HAP-1 (cell line): ENCODE results near the gene RBM23.

Experiments used
- DNase-seq, 2 experiments: peaks; one replicate each; pipeline ENCODE4 v3.0.0-alpha.2; 2016 to 2020; ENCODE audit warnings: low spot score in 2 of 2
- H3K27me3 ChIP-seq: fragments of 250-450 bp; sonication (Bioruptor Pico); 2 replicates; pipeline ENCODE4 v1.5.1; 2020; ENCODE audit warnings: low read depth, mild to moderate bottlenecking, moderate library complexity
- H3K36me3 ChIP-seq: fragments of 250-450 bp; sonication (Bioruptor Pico); replicated peaks from 2 replicates; pipeline ENCODE4 v1.5.1; 2020; ENCODE audit warnings: mild to moderate bottlenecking
- H3K4me1 ChIP-seq: fragments of 250-450 bp; sonication (Bioruptor Pico); 2 replicates; pipeline ENCODE4 v1.5.1; 2020; ENCODE audit warnings: mild to moderate bottlenecking
- H3K4me3 ChIP-seq: fragments of 250-450 bp; sonication (Bioruptor Pico); 2 replicates; pipeline ENCODE4 v1.5.1; 2020; ENCODE audit warnings: mild to moderate bottlenecking, moderate library complexity
- H3K9me3 ChIP-seq: fragments of 250-450 bp; sonication (Bioruptor Pico); 2 replicates; pipeline ENCODE4 v1.5.1; 2020; ENCODE audit warnings: mild to moderate bottlenecking, moderate library complexity
- in situ Hi-C: fragments of 300-500 bp; cut with MboI; formaldehyde crosslinking; loops from 3 replicates; pipeline ENCODE4 v1.14.3; 2020; ENCODE audit warnings: low sequenced_read_pairs, inconsistent platforms, mixed read lengths

RBM23 gene

DNA sequence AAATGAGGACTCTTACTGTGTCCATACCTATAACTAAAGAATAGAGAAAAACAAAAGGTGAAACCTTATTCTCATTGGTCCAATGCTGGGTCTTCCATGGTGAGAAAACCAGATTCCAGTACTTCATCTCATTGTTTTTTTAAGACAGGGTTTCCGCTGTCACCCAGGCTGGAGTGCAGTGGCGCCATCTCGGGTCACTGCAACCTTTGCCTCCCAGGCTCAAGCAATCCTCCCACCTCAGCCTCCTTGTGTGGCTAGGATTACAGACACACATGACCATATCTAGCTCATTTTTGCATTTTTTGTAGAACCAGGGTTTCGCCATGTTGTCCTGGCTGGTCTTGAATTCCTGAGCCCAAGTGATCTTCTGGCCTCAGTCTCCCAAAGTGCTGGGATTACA is 13.3 kb downstream of the RBM23 start:
- no peaks in the 10 kb centered on the region for H3K9me3 ChIP-seq
- no peaks in the 10 kb centered on the region for H3K27me3 ChIP-seq
- in situ Hi-C loops, result no loop called here
- H3K4me3 ChIP-seq, result no peak overlapping the region
- peaks cover 91% of the 10 kb centered on the region for H3K36me3 ChIP-seq
- no peaks in the 10 kb centered on the region for H3K4me1 ChIP-seq
- DNase-seq, result no peak

DNA sequence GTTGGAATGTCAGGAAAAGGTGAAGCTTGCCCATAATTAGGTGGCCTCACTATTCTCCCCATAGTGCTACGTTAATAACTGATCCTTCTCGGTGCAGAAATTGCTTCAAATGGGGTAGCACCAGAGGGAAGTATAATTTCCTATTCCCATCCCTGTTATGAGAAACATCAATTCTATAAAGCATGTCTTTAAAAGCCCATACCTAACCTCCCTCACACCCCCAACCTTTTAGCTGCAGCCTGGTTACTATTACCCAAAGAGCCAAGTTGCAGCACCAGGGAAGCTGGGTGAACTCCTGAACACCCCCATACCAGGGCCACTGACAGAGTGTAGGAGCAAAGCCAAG is 15.2 kb downstream of the RBM23 start:
- H3K27me3 ChIP-seq, result no peaks in the 10 kb centered on the region
- in situ Hi-C loops, result no loop called here
- H3K9me3 ChIP-seq, result no peaks in the 10 kb centered on the region
- peaks cover 16% of the 10 kb centered on the region for H3K4me1 ChIP-seq
- H3K4me3 ChIP-seq, result no peak overlapping the region
- no peak for DNase-seq
- H3K36me3 ChIP-seq, result peaks cover 85% of the 10 kb centered on the region

DNA sequence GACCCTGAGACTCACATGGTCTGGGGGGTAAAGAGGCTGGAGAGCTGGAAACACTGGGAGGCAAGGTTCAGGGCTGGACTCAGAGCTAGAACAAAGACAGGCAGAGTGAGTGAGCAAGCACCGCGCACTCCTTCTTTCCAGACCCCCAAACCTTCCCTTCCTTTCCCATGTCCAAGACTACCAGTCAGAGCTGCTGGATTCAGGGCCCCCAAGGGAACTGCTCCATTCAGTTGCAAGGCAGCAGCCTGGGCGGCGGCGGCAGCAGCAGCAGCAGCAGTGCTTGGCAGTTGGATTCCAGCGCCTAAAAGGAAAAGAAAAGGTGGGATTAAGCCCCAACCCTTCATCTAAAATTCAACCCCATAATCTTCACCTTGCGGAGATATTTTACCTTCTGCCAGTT is 17.1 kb downstream of the RBM23 start:
- DNase-seq, result no peak
- Histone ChIP-seq H3K36me3 (peaks cover 69% of the 10 kb centered on the region), H3K27me3 (no peaks in the 10 kb centered on the region), H3K4me1 (peaks cover 16% of the 10 kb centered on the region), H3K4me3 (no peak overlapping the region), H3K9me3 (no peaks in the 10 kb centered on the region)
- in situ Hi-C loops, result no loop called here

DNA sequence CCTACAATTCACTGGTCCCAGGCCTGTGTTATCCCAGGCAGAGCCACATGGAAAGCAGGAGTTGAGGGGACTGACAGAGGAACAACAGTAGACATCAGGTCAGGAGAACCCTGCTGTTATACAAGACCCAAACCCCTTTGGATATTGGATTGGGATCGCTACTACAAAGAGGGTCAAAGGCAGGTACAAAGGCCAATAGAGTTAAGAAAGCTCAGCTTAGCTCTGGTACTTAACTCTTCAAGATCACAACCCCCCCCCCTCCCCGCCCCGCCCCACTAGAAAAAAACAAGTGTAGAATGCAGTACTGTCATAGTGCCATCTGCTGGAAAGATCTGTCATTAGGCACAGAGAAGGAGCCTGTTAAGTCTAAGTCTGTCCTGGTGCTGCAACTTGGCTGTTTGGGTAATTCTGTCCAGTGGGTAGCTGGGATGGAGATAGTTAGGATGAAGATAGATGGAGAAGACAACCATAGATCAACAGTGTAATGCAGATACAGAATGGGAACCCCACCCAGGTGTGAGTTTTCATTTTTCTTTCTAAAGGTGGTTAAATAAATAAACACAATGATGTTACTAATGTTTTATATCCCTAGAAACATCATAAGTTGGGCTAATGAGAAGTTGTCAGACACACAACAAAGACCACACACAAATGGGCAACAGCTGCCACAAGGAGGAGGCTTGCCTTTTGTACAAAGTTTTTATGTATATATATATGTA is 18.7 kb downstream of the RBM23 start:
- no peak overlapping the region for H3K4me3 ChIP-seq
- H3K27me3 ChIP-seq, result no peaks in the 10 kb centered on the region
- in situ Hi-C loops, result no loop called here
- H3K4me1 ChIP-seq, result peaks cover 16% of the 10 kb centered on the region
- no peaks in the 10 kb centered on the region for H3K9me3 ChIP-seq
- DNase-seq, result peak; percentile 55 to 69
- H3K36me3 ChIP-seq, result peaks cover 53% of the 10 kb centered on the region

- H3K4me3 ChIP-seq, result no peak overlapping the region
- DNase-seq, result no peak
- in situ Hi-C loops, result no loop called here
- H3K9me3 ChIP-seq, result no peaks in the 10 kb centered on the region
- H3K36me3 ChIP-seq, result peaks cover 37% of the 10 kb centered on the region
- H3K27me3 ChIP-seq, result no peaks in the 10 kb centered on the region
- H3K4me1 ChIP-seq, result peaks cover 16% of the 10 kb centered on the region
Observed at GRCh38 chr14:22898302-22899090, 20.5 kb downstream of the RBM23 start.

- Histone ChIP-seq H3K9me3 (no peaks in the 10 kb centered on the region), H3K4me1 (peaks cover 16% of the 10 kb centered on the region), H3K36me3 (peaks cover 28% of the 10 kb centered on the region), H3K4me3 (no peak overlapping the region), H3K27me3 (no peaks in the 10 kb centered on the region)
- in situ Hi-C loops, result no loop called here
- DNase-seq, result no peak
Observed at GRCh38 chr14:22897357-22897756, 21.6 kb downstream of the RBM23 start.

GRCh38 chr14:22896760-22897159 is 22.2 kb downstream of the RBM23 start:
- Histone ChIP-seq H3K4me1 (peaks cover 16% of the 10 kb centered on the region), H3K9me3 (no peaks in the 10 kb centered on the region), H3K36me3 (peaks cover 22% of the 10 kb centered on the region), H3K4me3 (no peak overlapping the region), H3K27me3 (no peaks in the 10 kb centered on the region)
- in situ Hi-C loops, result no loop called here
- no peak for DNase-seq

DNA sequence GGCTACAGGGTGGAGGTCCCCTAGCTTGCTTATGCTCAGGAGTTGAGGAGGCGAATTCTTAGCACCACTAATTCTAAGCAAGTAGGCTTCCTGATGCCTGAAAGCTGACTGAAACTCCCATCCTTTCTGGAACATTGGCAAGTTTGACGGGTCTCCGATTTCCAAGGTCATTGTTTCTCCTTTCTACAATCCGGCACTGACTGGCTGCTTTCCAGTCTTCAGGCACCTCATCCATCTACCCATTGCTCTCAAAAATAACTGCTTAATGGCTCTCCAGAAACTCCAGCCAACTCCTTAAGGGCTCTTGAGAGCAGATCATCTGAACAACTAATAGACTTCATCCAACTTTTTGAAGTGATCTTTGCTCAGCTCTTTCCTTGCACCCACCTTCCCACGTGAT is 22.6 kb downstream of the RBM23 start:
- in situ Hi-C loops, result no loop called here
- no peak for DNase-seq
- Histone ChIP-seq H3K4me3 (no peak overlapping the region), H3K27me3 (no peaks in the 10 kb centered on the region), H3K9me3 (no peaks in the 10 kb centered on the region), H3K36me3 (peaks cover 18% of the 10 kb centered on the region), H3K4me1 (peaks cover 16% of the 10 kb centered on the region)

GRCh38 chr14:22895402-22895801 is 23.5 kb downstream of the RBM23 start:
- H3K36me3 ChIP-seq, result peaks cover 9% of the 10 kb centered on the region; the same call in 1 of the 2 replicates
- H3K4me3 ChIP-seq, result no peak overlapping the region
- no peaks in the 10 kb centered on the region for H3K9me3 ChIP-seq
- DNase-seq, result no peak
- in situ Hi-C loops, result no loop called here
- H3K27me3 ChIP-seq, result no peaks in the 10 kb centered on the region
- peaks cover 14% of the 10 kb centered on the region for H3K4me1 ChIP-seq

- no peak overlapping the region for H3K4me3 ChIP-seq
- no peaks in the 10 kb centered on the region for H3K27me3 ChIP-seq
- no peaks in the 10 kb centered on the region for H3K4me1 ChIP-seq
- peaks cover 3% of the 10 kb centered on the region; the same call in 1 of the 2 replicates for H3K36me3 ChIP-seq
- H3K9me3 ChIP-seq, result no peaks in the 10 kb centered on the region
- in situ Hi-C loops, result no loop called here
- DNase-seq, result no peak
Observed at GRCh38 chr14:22893706-22894105, 25.2 kb downstream of the RBM23 start.

DNA sequence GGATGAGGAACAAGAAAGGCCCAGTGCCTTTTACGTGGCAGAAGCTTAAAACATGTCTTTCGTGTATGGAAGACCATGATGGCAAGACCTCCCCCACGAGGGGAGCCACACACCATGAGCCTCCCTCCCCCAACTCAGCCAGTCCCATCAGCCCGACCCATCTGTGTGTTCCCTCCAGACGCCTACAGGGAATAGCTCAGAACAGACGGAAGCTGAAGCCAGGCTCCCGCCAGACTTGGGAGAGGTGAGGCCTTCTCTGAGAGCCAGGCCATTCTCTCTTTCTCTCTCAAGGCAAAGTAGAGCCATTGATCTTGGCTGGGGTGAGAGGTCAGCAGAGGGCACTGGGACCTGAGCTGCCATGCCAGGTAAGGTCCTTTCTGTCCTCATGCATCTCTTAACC is 26.5 kb downstream of the RBM23 start:
- in situ Hi-C loops, result no loop called here
- H3K36me3 ChIP-seq, result no peaks in the 10 kb centered on the region
- H3K4me1 ChIP-seq, result no peaks in the 10 kb centered on the region
- DNase-seq, result no peak
- no peaks in the 10 kb centered on the region for H3K27me3 ChIP-seq
- H3K9me3 ChIP-seq, result no peaks in the 10 kb centered on the region
- H3K4me3 ChIP-seq, result no peak overlapping the region

- no peak for DNase-seq
- H3K4me1 ChIP-seq, result no peaks in the 10 kb centered on the region
- in situ Hi-C loops, result no loop called here
Observed at GRCh38 chr14:22890416-22890815, 28.5 kb downstream of the RBM23 start.

DNA sequence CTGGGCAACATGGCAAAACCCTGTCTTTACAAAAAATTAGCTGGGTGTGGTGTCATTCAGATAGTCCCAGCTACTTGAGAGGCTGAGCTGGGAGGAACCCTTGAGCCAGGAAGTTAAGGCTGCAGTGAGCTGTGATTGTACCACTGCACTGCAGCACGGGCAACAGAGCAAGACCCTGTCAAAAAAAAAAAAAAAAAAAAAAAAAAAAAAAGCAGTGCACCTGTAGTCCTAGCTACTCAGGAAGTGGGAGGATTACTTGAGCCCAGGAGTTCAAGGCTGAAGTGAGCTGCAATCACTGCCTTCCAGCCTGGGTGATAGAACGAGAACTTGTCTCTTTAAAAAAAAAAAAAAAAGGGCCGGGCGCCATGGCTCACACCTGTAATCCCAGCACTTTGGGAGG is 30.3 kb downstream of the RBM23 start:
- no peaks in the 10 kb centered on the region for H3K27me3 ChIP-seq
- no peaks in the 10 kb centered on the region; the same call in 1 of the 2 replicates for H3K4me1 ChIP-seq
- H3K9me3 ChIP-seq, result no peaks in the 10 kb centered on the region
- DNase-seq, result no peak
- H3K4me3 ChIP-seq, result no peak overlapping the region
- H3K36me3 ChIP-seq, result no peaks in the 10 kb centered on the region
- in situ Hi-C loops, result no loop called here

More at GRCh38 chr14:22890416-22890815, 28.5 kb downstream of the RBM23 start:
- Histone ChIP-seq H3K36me3 (no peaks in the 10 kb centered on the region), H3K27me3 (no peaks in the 10 kb centered on the region), H3K4me3 (no peak overlapping the region), H3K9me3 (no peaks in the 10 kb centered on the region)

- Histone ChIP-seq H3K27me3 (no peaks in the 10 kb centered on the region), H3K9me3 (no peaks in the 10 kb centered on the region), H3K36me3 (no peaks in the 10 kb centered on the region), H3K4me1 (peaks cover 4% of the 10 kb centered on the region), H3K4me3 (no peak overlapping the region)
- DNase-seq, result no peak
- in situ Hi-C loops, result no loop called here
Observed at GRCh38 chr14:22887990-22888378, 31.0 kb downstream of the RBM23 start.
